ENCODE results near the gene TRNP1. TPM values are rescaled to one million over a fixed set of nuclear protein-coding genes. Genes with fewer than 3 reads are reported as not detected.

The TRNP1 gene
- total and polyA plus RNA-seq, 4 donors, result 0.97 to 10.0 (median 2.4) TPM

DNA sequence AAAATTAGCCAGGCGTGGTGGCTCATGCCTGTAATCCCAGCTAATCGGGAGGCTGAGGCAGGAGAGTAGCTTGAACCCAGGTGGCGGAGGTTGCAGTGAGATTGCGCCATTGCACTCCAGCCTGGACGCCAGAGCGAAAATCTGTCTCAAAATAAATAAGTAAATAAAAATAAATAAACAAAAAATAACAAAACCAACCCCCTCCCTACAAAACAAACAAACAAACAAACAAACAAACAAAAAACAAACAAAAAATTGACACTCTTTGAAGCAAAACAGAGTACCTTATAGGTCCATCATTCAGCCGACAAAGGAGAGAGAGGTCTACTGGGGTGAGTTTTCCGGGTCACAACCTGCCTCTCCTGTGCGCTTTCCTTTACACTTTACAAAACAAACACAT lies 27.9 kb upstream of the TRNP1 start:
- Histone ChIP-seq H3K27ac (ENCODE audit: low read depth in 1 of 2, low read length in 2 of 2) (no peak overlapping the region), H3K4me1 (ENCODE audit: control insufficient read depth in 4 of 4, insufficient read depth in 4 of 4, low read length in 3 of 4) (peaks cover 0 to 18% (median 10%) of the 10 kb centered on the region in 4 donors), H3K27me3 (ENCODE audit: control insufficient read depth in 4 of 4, insufficient read depth in 4 of 4, low read length in 3 of 4) (no peaks in the 10 kb centered on the region), H3K36me3 (ENCODE audit: control insufficient read depth in 4 of 4, insufficient read depth in 3 of 4, low read depth in 1 of 4, low read length in 3 of 4) (no peaks in the 10 kb centered on the region), H3K4me3 (ENCODE audit: low read depth in 1 of 3, low read length in 3 of 3) (no peak overlapping the region), H3K9me3 (ENCODE audit: control insufficient read depth in 4 of 4, low read length in 3 of 4) (no peaks in the 10 kb centered on the region), H3K9ac (ENCODE audit: low read depth in 1 of 2, low read length in 2 of 2) (no peak overlapping the region)
- WGBS, result 95% methylated on average over 9 of the region's 9 CpGs
- DNase-seq (ENCODE audit: low spot score), result no peak
- TF ChIP-seq, protein P1, sequence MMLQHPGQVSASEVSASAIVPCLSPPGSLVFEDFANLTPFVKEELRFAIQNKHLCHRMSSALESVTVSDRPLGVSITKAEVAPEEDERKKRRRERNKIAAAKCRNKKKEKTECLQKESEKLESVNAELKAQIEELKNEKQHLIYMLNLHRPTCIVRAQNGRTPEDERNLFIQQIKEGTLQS (IDR thresholded peaks at IDR 0.05), result no peak
- TF ChIP-seq, protein P2, sequence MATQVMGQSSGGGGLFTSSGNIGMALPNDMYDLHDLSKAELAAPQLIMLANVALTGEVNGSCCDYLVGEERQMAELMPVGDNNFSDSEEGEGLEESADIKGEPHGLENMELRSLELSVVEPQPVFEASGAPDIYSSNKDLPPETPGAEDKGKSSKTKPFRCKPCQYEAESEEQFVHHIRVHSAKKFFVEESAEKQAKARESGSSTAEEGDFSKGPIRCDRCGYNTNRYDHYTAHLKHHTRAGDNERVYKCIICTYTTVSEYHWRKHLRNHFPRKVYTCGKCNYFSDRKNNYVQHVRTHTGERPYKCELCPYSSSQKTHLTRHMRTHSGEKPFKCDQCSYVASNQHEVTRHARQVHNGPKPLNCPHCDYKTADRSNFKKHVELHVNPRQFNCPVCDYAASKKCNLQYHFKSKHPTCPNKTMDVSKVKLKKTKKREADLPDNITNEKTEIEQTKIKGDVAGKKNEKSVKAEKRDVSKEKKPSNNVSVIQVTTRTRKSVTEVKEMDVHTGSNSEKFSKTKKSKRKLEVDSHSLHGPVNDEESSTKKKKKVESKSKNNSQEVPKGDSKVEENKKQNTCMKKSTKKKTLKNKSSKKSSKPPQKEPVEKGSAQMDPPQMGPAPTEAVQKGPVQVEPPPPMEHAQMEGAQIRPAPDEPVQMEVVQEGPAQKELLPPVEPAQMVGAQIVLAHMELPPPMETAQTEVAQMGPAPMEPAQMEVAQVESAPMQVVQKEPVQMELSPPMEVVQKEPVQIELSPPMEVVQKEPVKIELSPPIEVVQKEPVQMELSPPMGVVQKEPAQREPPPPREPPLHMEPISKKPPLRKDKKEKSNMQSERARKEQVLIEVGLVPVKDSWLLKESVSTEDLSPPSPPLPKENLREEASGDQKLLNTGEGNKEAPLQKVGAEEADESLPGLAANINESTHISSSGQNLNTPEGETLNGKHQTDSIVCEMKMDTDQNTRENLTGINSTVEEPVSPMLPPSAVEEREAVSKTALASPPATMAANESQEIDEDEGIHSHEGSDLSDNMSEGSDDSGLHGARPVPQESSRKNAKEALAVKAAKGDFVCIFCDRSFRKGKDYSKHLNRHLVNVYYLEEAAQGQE (IDR thresholded peaks at IDR 0.05), result no peak
- TF ChIP-seq GABPA (IDR thresholded peaks at IDR 0.05 in 1 of 2, conservative IDR thresholded peaks at IDR 0.05 in 1 of 2) (no peak), YY1 (IDR thresholded peaks at IDR 0.05) (no peak), FOXA1 (IDR thresholded peaks at IDR 0.05) (no peak)
- TF ChIP-seq, protein P3, sequence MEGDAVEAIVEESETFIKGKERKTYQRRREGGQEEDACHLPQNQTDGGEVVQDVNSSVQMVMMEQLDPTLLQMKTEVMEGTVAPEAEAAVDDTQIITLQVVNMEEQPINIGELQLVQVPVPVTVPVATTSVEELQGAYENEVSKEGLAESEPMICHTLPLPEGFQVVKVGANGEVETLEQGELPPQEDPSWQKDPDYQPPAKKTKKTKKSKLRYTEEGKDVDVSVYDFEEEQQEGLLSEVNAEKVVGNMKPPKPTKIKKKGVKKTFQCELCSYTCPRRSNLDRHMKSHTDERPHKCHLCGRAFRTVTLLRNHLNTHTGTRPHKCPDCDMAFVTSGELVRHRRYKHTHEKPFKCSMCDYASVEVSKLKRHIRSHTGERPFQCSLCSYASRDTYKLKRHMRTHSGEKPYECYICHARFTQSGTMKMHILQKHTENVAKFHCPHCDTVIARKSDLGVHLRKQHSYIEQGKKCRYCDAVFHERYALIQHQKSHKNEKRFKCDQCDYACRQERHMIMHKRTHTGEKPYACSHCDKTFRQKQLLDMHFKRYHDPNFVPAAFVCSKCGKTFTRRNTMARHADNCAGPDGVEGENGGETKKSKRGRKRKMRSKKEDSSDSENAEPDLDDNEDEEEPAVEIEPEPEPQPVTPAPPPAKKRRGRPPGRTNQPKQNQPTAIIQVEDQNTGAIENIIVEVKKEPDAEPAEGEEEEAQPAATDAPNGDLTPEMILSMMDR (IDR thresholded peaks at IDR 0.05; ENCODE audit: low read depth, low read length, missing input control), result no peak
- TF ChIP-seq, protein P4, sequence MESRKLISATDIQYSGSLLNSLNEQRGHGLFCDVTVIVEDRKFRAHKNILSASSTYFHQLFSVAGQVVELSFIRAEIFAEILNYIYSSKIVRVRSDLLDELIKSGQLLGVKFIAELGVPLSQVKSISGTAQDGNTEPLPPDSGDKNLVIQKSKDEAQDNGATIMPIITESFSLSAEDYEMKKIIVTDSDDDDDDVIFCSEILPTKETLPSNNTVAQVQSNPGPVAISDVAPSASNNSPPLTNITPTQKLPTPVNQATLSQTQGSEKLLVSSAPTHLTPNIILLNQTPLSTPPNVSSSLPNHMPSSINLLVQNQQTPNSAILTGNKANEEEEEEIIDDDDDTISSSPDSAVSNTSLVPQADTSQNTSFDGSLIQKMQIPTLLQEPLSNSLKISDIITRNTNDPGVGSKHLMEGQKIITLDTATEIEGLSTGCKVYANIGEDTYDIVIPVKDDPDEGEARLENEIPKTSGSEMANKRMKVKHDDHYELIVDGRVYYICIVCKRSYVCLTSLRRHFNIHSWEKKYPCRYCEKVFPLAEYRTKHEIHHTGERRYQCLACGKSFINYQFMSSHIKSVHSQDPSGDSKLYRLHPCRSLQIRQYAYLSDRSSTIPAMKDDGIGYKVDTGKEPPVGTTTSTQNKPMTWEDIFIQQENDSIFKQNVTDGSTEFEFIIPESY (IDR thresholded peaks at IDR 0.05), result no peak

DNA sequence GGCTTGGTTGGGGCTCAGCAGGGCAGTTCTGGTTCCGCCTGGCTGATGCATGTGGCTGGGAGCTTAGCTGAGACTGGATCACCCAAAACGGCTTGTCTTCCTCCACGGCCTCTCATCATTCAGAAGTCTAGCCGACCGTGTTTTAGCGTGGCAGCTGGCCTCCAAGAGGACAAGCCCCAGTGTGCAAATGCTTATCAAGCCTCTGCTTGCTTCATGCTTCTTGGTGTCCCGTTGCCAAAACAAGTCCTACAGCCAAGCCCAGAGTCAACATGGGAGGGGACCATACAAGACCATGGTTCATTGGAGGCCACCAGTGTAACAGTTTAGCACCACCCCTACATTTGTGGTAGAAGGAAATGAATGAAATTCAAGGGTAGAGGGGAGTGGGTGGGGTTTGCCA lies 22.7 kb upstream of the TRNP1 start:
- no peaks in the 10 kb centered on the region for H3K36me3 ChIP-seq (ENCODE audit: control insufficient read depth in 4 of 4, insufficient read depth in 3 of 4, low read depth in 1 of 4, low read length in 3 of 4)
- no peak overlapping the region for H3K27ac ChIP-seq (ENCODE audit: low read depth in 1 of 2, low read length in 2 of 2)
- no peaks in the 10 kb centered on the region for H3K27me3 ChIP-seq (ENCODE audit: control insufficient read depth in 4 of 4, insufficient read depth in 4 of 4, low read length in 3 of 4)
- no peak overlapping the region for H3K4me3 ChIP-seq (ENCODE audit: low read depth in 1 of 3, low read length in 3 of 3)
- no peak for DNase-seq (ENCODE audit: low spot score)
- no peak overlapping the region for H3K9ac ChIP-seq (ENCODE audit: low read depth in 1 of 2, low read length in 2 of 2)
- peaks cover 0 to 7% (median 4%) of the 10 kb centered on the region in 4 donors for H3K4me1 ChIP-seq (ENCODE audit: control insufficient read depth in 4 of 4, insufficient read depth in 4 of 4, low read length in 3 of 4)
- no peaks in the 10 kb centered on the region for H3K9me3 ChIP-seq (ENCODE audit: control insufficient read depth in 4 of 4, low read length in 3 of 4)
- WGBS, result 70% methylated on average over 7 of the region's 7 CpGs
- TF ChIP-seq FOXA1 (IDR thresholded peaks at IDR 0.05) (no peak), RXRA (IDR thresholded peaks at IDR 0.05) (no peak), JUND (IDR thresholded peaks at IDR 0.05) (no peak), TAF1 (conservative IDR thresholded peaks at IDR 0.05) (no peak), NR2F2 (IDR thresholded peaks at IDR 0.05) (no peak), YY1 (IDR thresholded peaks at IDR 0.05) (no peak), RAD21 (IDR thresholded peaks at IDR 0.05) (no peak), HNF4A (conservative IDR thresholded peaks at IDR 0.05) (no peak), GABPA (IDR thresholded peaks at IDR 0.05 in 1 of 2, conservative IDR thresholded peaks at IDR 0.05 in 1 of 2) (no peak), HNF4G (IDR thresholded peaks at IDR 0.05) (no peak), SP1 (IDR thresholded peaks at IDR 0.05) (no peak), FOXA2 (IDR thresholded peaks at IDR 0.05) (no peak)
- TF ChIP-seq, protein P3 (IDR thresholded peaks at IDR 0.05; ENCODE audit: low read depth, low read length, missing input control), result no peak
- TF ChIP-seq, protein P4 (IDR thresholded peaks at IDR 0.05), result no peak
- TF ChIP-seq, protein P1 (IDR thresholded peaks at IDR 0.05), result no peak
- TF ChIP-seq, protein P5, sequence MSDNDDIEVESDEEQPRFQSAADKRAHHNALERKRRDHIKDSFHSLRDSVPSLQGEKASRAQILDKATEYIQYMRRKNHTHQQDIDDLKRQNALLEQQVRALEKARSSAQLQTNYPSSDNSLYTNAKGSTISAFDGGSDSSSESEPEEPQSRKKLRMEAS (IDR thresholded peaks at IDR 0.05), result no peak
